Neural progenitor cell (in vitro differentiated cells): Measurements from ENCODE around the gene RAB3D.

Experiments used
- EZH2 ChIP-seq: fragments of 200-600 bp; sonication (generic); IDR thresholded peaks from 2 replicates; pipeline ENCODE4 v1.6.1; 2017; ENCODE audit warnings: antibody characterized with exemption, mild to moderate bottlenecking, moderate library complexity
- EZH2phosphoT487 ChIP-seq: fragments of 200-600 bp; sonication (generic); IDR thresholded peaks from 2 replicates; pipeline ENCODE4 v1.6.1; 2017; ENCODE audit warnings: antibody characterized with exemption
- TF ChIP-seq, protein P1 (sequence below): fragments of 200-600 bp; sonication (generic); IDR thresholded peaks from 2 replicates; pipeline ENCODE4 v1.5.1; 2017; ENCODE audit warnings: antibody characterized with exemption, mild to moderate bottlenecking

DNA sequence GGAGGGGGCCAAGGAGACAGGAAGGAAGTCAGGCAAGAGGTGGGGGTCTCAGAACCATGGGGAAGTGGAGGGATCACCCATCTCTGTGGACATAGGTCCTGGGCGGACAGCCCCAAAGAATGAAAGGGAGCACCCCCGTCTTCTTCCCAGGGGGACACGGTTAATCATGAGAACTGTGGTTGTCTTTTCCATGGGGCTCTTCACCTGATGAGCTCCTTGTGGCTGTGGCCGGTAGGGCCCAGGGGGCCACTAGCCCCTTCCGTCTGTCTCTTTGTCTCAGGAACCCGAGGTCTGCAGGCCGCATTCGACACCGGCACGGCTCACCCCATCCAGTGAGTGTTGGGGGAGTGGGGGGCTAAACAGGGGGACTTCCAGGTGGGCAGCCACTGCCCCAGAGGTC lies 24.4 kb upstream of the RAB3D start:
- TF ChIP-seq, protein P1, sequence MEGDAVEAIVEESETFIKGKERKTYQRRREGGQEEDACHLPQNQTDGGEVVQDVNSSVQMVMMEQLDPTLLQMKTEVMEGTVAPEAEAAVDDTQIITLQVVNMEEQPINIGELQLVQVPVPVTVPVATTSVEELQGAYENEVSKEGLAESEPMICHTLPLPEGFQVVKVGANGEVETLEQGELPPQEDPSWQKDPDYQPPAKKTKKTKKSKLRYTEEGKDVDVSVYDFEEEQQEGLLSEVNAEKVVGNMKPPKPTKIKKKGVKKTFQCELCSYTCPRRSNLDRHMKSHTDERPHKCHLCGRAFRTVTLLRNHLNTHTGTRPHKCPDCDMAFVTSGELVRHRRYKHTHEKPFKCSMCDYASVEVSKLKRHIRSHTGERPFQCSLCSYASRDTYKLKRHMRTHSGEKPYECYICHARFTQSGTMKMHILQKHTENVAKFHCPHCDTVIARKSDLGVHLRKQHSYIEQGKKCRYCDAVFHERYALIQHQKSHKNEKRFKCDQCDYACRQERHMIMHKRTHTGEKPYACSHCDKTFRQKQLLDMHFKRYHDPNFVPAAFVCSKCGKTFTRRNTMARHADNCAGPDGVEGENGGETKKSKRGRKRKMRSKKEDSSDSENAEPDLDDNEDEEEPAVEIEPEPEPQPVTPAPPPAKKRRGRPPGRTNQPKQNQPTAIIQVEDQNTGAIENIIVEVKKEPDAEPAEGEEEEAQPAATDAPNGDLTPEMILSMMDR: no peak
- TF ChIP-seq EZH2: no peak
- no peak for TF ChIP-seq EZH2phosphoT487
